A549 treated with Hydrocortisone at 1 μM for 4 hours (cell line): ENCODE results near the gene KRTAP6-3. TPM values are rescaled to one million over a fixed set of nuclear protein-coding genes. Genes with fewer than 3 reads are reported as not detected.

Experiments used
- total RNA-seq: library from RNA; stranded (reverse); fragments of 200-300 nt; extraction: Qiagen RNA extraction; gene quantifications from 5 replicates; pipeline ENCODE4 v1.2.3, GENCODE V29; 2022

The KRTAP6-3 gene, protein sequence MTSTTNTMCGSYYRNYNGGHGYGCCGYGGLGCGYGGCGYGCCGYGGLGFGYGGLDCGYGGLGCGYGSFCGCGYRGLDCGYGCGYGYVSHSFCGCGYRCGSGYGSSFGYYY
- not detected in 5 replicates for total RNA-seq

DNA sequence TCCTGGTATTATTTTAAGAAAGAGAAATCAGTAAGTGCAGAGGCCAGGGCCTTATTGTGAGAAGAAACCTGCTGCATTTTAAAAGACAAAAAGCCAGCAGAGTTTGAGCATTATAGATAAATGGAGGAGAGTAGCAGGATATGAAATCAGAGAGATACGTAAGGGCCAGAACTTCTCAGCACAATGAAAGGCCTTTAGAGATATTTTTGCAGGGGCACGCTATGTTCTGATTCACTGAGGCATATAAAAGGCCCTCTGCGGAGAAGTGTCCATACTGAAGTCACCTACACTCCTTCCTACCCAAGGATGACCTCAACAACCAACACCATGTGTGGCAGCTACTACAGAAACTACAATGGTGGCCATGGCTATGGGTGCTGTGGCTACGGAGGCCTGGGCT is at the start of gene KRTAP6-3:
KRTAP6-3 (plus strand) TSS at position 301 of the 400 bp plus-strand sequence; CDS start at position 307, 6 bp downstream.

DNA sequence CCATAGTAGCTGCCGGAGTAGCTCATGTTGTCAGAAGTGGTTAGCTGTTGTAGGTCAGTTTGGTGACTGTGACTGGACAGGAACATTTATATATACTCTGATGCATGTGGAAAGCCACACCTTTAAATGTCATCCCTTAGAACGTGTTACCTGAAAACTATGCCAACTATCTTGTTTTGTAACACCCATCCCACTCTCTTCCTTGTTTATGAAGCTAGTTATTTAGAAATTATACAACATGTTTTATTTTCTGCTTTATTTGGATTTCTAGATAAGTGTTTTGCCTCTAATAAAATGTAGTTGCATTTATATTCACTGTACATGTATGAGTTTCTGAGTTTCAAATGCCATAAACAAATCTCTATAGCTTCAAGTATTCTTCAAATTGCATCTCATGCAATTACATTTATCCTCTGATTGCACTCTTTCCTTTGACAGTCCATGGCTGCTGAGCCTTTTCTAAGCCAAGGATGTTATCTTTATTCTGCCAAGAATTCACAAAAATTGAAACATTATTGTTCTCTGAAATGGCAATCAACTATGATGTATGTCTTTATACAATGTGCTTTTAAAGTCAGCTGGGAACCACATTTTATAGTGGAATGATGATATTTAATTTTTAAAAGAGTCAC is 30.9 kb upstream of the KRTAP6-3 start, which contains the start of gene KRTAP19-7:
KRTAP19-7 (minus strand) TSS at position 51 of the 632 bp plus-strand sequence; CDS start at position 26, 25 bp downstream.

DNA sequence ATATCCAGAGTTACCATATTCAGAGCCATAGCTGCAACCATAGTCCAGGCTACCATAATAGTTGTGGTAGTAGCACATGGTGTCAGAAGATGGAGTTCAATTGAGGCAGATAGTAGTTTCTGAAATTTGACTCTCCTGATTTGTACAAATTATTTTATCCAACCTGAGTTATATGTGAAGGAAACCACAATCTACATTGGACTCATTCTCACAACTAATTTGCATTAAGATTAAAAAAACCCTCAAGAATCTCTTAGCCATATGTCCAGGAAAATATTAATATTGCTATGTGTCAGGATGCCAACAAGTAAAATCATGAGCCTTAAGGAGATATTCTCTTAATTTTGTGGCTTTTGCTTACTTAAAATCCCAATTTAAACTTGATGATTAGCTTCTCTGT is 1.9 kb upstream of the KRTAP6-3 start, which contains the start of gene KRTAP22-2:
KRTAP22-2 (minus strand) TSS at position 101 of the 400 bp plus-strand sequence.

DNA sequence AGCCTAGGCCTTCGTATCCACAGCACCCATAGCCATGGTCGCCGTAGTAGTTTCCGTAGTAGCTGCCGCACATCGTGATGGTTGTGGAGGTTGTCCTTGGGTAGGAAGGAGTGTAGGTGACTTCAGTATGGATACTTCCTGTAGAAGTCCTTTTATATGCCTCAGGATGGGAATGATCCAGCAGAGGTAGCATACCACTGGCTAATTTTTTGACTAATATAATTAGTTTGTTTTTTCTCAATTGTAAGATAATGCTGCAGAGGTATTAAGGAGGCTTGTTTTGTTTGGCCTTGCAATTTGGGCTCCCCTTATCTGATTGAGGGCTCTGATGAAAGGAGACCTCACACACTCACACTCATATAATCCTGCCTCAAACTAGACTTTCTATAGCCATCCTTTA is 6.6 kb downstream of the KRTAP6-3 start, which contains the start of gene KRTAP6-2:
KRTAP6-2 (minus strand) TSS at position 101 of the 400 bp plus-strand sequence; CDS start at position 73, 28 bp downstream.

DNA sequence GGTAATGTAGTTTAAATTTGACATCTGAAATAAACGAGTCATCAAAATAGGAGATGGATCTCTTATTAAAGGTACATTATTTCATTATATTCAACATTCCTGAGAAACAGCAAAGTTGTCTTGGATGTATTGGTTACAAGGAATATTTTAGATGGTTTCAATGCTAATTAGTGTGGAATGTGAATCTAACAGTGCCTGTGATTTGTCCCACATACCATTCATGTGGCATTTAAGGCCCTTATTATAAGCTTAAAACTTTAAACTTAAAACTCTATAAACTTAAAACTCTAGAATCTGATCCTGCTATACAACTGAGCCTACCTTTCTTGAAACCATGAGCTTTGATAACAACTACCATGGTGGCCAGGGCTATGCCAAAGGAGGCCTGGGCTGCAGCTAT is 8.5 kb downstream of the KRTAP6-3 start, which contains the start of gene KRTAP22-1:
KRTAP22-1 (plus strand) TSS at position 301 of the 400 bp plus-strand sequence.

DNA sequence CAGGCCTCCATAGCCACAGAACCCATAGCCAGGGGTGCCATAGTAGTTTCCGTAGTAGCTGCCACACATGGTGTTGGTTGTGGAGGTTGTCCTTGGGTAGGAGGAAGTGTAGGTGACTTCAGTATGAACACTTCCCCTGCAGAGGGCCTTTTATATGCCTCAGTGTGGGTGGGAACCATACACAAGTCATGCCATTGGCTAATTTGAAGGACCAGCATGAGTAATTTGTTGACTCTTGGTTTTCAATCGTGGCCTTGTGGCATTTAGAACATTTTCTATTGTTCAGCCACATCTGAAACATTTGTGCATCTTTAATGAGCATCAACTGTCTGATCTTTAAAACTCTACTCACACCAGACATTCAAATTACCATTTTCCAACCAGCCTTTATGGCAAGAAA is 21.6 kb downstream of the KRTAP6-3 start, which contains the start of gene KRTAP6-1:
KRTAP6-1 (minus strand) TSS at position 95 of the 400 bp plus-strand sequence; CDS start at position 69, 26 bp downstream.

DNA sequence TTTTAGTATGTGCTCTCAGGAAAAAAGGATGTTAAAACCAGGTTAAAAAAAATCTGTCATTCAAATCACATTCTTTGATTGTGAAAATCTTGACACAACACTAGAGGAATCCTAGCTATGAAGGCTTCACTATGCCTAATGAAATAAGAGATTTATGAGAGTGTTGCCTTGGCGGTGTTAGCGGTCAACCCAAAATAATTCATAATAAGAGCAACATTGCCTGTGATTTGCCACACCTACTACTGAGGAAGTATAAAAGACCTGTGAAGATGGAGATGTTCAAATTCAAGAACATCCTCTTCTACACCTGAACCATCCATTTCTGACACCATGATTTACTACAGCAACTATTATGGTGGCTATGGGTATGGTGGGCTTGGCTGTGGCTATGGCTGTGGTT is 23.9 kb downstream of the KRTAP6-3 start, which contains the start of gene KRTAP20-1:
KRTAP20-1 (plus strand) TSS at position 301 of the 400 bp plus-strand sequence; CDS start at position 331, 30 bp downstream.

DNA sequence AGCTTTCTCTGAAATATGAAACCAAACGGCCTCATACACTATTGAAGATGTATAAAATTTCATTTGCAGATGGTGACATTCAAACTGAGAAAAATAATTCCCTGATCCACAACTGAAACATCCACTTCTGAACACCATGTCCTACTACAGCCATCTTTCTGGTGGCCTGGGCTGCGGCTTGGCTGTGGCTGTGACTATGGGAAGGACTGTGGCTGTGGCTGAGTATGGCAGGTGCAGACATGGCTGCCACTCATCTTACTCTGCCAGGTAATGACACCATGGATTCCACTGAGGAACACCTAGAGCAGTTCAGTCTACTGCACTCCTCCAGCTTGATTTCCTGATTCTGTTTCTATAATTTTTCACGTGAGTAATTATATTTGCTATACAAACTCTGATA is 28.3 kb downstream of the KRTAP6-3 start, which contains the start of gene KRTAP20-4:
KRTAP20-4 (plus strand) TSS at position 106 of the 400 bp plus-strand sequence.

DNA sequence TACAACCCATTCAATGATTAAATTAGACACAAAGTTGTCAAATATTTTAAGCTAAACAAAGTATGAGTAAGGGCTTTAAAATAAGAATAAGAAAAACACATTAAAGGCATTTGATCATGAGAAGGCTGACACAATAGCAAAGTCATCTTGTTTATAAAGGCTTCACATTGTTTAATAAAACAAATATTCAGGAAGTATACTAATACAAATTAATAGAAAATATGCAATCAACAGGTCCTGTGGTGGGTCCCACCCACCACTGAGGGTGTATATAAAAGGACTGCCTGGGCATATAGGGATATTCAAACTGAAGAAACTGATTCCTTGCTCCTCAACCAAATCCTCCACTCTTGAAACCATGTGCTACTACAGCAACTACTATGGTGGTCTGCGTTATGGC is 42.7 kb downstream of the KRTAP6-3 start, which contains the start of gene KRTAP20-2:
KRTAP20-2 (plus strand) TSS at position 301 of the 400 bp plus-strand sequence; CDS start at position 359, 58 bp downstream.

DNA sequence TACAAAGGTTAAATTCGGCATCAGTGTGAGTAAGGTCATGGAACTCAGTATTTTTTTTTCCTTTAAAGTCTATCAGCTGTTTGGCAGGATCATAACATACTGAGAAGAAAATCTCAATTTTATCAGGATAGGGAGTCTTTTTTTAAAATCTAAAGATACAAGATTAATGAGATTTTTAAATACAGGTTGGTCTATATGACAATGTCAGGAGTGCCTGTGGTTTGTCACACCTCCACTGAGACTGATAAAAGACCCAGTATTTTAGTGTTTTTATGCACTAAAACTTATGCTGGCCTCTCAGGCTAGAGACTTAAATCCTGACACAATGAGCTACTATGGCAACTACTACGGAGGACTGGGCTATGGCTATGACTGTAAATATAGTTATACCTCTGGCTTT is 50.3 kb downstream of the KRTAP6-3 start, which contains the start of gene KRTAP20-3:
KRTAP20-3 (plus strand) TSS at position 301 of the 400 bp plus-strand sequence.

Other genes starting within 250 kb of the KRTAP6-3 start
- gene KRTAP23-1, start 243.8 kb upstream of the KRTAP6-3 start, total RNA-seq, result not detected in 5 replicates
- gene KRTAP13-2, start 220.2 kb upstream of the KRTAP6-3 start, total RNA-seq, result not detected in 5 replicates
- gene KRTAP13-1, start 196.4 kb upstream of the KRTAP6-3 start, total RNA-seq, result not detected in 5 replicates
- not detected in 5 replicates for gene KRTAP13-3, start 166.5 kb upstream of the KRTAP6-3 start, total RNA-seq
- gene KRTAP13-4, start 162.2 kb upstream of the KRTAP6-3 start, total RNA-seq, result not detected in 5 replicates
- not detected in 5 replicates for gene KRTAP15-1, start 152.2 kb upstream of the KRTAP6-3 start, total RNA-seq
- not detected in 5 replicates for gene KRTAP19-1, start 112.1 kb upstream of the KRTAP6-3 start, total RNA-seq
- gene KRTAP19-2, start 105.0 kb upstream of the KRTAP6-3 start, total RNA-seq, result not detected in 5 replicates
- not detected in 5 replicates for gene KRTAP19-3, start 100.4 kb upstream of the KRTAP6-3 start, total RNA-seq
- not detected in 5 replicates for gene KRTAP19-4, start 95.3 kb upstream of the KRTAP6-3 start, total RNA-seq
- gene KRTAP19-5, start 90.3 kb upstream of the KRTAP6-3 start, total RNA-seq, result not detected in 5 replicates
- not detected in 5 replicates for gene KRTAP19-6, start 50.6 kb upstream of the KRTAP6-3 start, total RNA-seq
- gene KRTAP19-7, start 31.1 kb upstream of the KRTAP6-3 start, total RNA-seq, result not detected in 5 replicates
- gene KRTAP22-2, start 2.0 kb upstream of the KRTAP6-3 start, total RNA-seq, result not detected in 5 replicates
- gene KRTAP6-2, start 6.5 kb downstream of the KRTAP6-3 start, total RNA-seq, result not detected in 5 replicates
- not detected in 5 replicates for gene KRTAP22-1, start 8.6 kb downstream of the KRTAP6-3 start, total RNA-seq
- gene KRTAP6-1, start 21.5 kb downstream of the KRTAP6-3 start, total RNA-seq, result not detected in 5 replicates
- not detected in 5 replicates for gene KRTAP20-1, start 24.0 kb downstream of the KRTAP6-3 start, total RNA-seq
- not detected in 5 replicates for gene KRTAP20-4, start 28.2 kb downstream of the KRTAP6-3 start, total RNA-seq
- gene KRTAP20-2, start 42.8 kb downstream of the KRTAP6-3 start, total RNA-seq, result not detected in 5 replicates
- gene KRTAP20-3, start 50.4 kb downstream of the KRTAP6-3 start, total RNA-seq, result not detected in 5 replicates
- not detected in 5 replicates for gene KRTAP21-3, start 126.3 kb downstream of the KRTAP6-3 start, total RNA-seq
- gene KRTAP21-2, start 154.8 kb downstream of the KRTAP6-3 start, total RNA-seq, result not detected in 5 replicates
- gene KRTAP21-1, start 163.0 kb downstream of the KRTAP6-3 start, total RNA-seq, result not detected in 5 replicates
- not detected in 5 replicates for gene KRTAP8-1, start 220.8 kb downstream of the KRTAP6-3 start, total RNA-seq
- gene KRTAP7-1, start 237.3 kb downstream of the KRTAP6-3 start, total RNA-seq, result not detected in 5 replicates